ENCODE measurements around the gene GABRR1.

GRCh38 chr6:89257781-89258180, 40.6 kb upstream of the GABRR1 start:
- TF ChIP-seq CTCF (IDR thresholded peaks at IDR 0.05; ENCODE audit: low read depth, low read length, poor library complexity, severe bottlenecking), result no peak
- no peak for TF ChIP-seq EZH2phosphoT487 (IDR thresholded peaks at IDR 0.05; ENCODE audit: borderline replicate concordance, low read length)
